Body of pancreas (tissue), 4 donors: Measurements from ENCODE around the gene MESP1. TPM values are rescaled to one million over a fixed set of nuclear protein-coding genes. Genes with fewer than 3 reads are reported as not detected.

ENCODE experiments used
- ATAC-seq: fragments of 150-250 bp; one replicate; pipeline ENCODE4 v1.9.1; 2016
- DNase-seq, 4 donors: peaks; one replicate each; pipeline ENCODE4 v3.0.0-alpha.2; 2019
- H3K27ac ChIP-seq, 4 donors: fragments of 200-600 bp; sonication (generic); 1 replicate in 3 of 4; 2 replicates in 1 of 4; pipeline versions ENCODE4 v1.5.1 to v1.6.1; 2016 to 2019; ENCODE audit warnings: mild to moderate bottlenecking in 1 of 4, mixed read lengths in 1 of 4, moderate library complexity in 1 of 4
- H3K27me3 ChIP-seq, 2 donors: fragments of 200-600 bp; sonication (generic); one replicate each; pipeline ENCODE4 v1.6.0; 2016; ENCODE audit warnings: mild to moderate bottlenecking in 1 of 2
- H3K36me3 ChIP-seq, 2 donors: fragments of 200-600 bp; sonication (generic); replicated peaks in 1 of 2; 2 replicates each; pipeline ENCODE4 v1.5.1; 2016; ENCODE audit warnings: low read depth in 2 of 2; ENCODE audit not compliant: insufficient read depth in 1 of 2
- H3K4me1 ChIP-seq: fragments of 200-600 bp; sonication (generic); one replicate; pipeline ENCODE4 v1.6.0; 2016
- H3K4me3 ChIP-seq, 2 donors: fragments of 200-600 bp; sonication (generic); 1 replicate in 1 of 2; 2 replicates in 1 of 2; pipeline ENCODE4 v1.5.1; 2016 to 2019
- H3K9me3 ChIP-seq, 3 donors: fragments of 200-600 bp; sonication (generic); 1 replicate in 2 of 3; 2 replicates in 1 of 3; pipeline ENCODE4 v1.5.1; 2016
- CTCF ChIP-seq, 7 experiments: fragments of 450-650 bp in 4 of 7; fragments of 200-600 bp in 3 of 7; sonication (generic) in 3 of 7; IDR thresholded peaks; one replicate each; pipeline ENCODE4 v1.5.1; 2016 to 2019; ENCODE audit warnings: antibody characterized with exemption in 7 of 7
- POLR2A ChIP-seq, 3 donors: fragments of 450-650 bp; IDR thresholded peaks; one replicate each; pipeline ENCODE4 v1.6.1; 2016; ENCODE audit warnings: antibody characterized with exemption in 3 of 3, mild to moderate bottlenecking in 2 of 3
- WGBS, 2 donors: methylation state at CpG; one replicate each; pipeline ENCODE4 v1.1.5; 2017; 5-methylcytosine and 5-hydroxymethylcytosine counted together
- intact Hi-C: fragments of 100-400 bp; cut with DNase I; formaldehyde crosslinking; loops from one replicate; pipeline ENCODE4 v1.15.1; 2023
- total RNA-seq, 2 donors: library from RNA; depleted of rRNA; stranded (reverse); fragments of >200 nt; gene quantifications; one replicate each; pipeline ENCODE4 v1.1.0, GENCODE V29; 2016

Gene MESP1
- total RNA-seq, 2 donors from 2014 or later, result 2.1 to 4.3 TPM

- H3K27ac ChIP-seq, result peak overlapping the region in 3 of 4 donors; percentile 20 to 53 (median 52)
- H3K36me3 ChIP-seq, result no peaks in the 10 kb centered on the region
- intact Hi-C loops, result no loop called here
- no peaks in the 10 kb centered on the region for H3K9me3 ChIP-seq
- peaks cover 65% of the 10 kb centered on the region for H3K4me1 ChIP-seq
- TF ChIP-seq CTCF (IDR thresholded peaks at IDR 0.05), result no peak
- WGBS, 2 donors, result 58 to 61% methylated on average over 3 of the region's 3 CpGs
- no peaks in the 10 kb centered on the region for H3K27me3 ChIP-seq
- no peak for ATAC-seq
- DNase-seq, result no peak
- no peak overlapping the region for H3K4me3 ChIP-seq
Observed at GRCh38 chr15:89770041-89770440, 19.0 kb upstream of the MESP1 start.

GRCh38 chr15:89769366-89769765 lies 18.3 kb upstream of the MESP1 start:
- Histone ChIP-seq H3K27ac (peak overlapping the region; percentile 39 to 95 (median 92)), H3K27me3 (no peaks in the 10 kb centered on the region), H3K36me3 (no peaks in the 10 kb centered on the region), H3K9me3 (no peaks in the 10 kb centered on the region), H3K4me1 (peaks cover 65% of the 10 kb centered on the region), H3K4me3 (no peak overlapping the region)
- ATAC-seq (no peak), DNase-seq (no peak)
- TF ChIP-seq POLR2A (IDR thresholded peaks at IDR 0.05) (no peak), CTCF (IDR thresholded peaks at IDR 0.05) (no peak)
- WGBS, 2 donors, result 65 to 76% methylated on average over 3 of the region's 3 CpGs
- intact Hi-C loops, result no loop called here

GRCh38 chr15:89768071-89768500 lies 17.0 kb upstream of the MESP1 start:
- ATAC-seq (peak; percentile 74), DNase-seq (peak; percentile 86 to 94 (median 92))
- intact Hi-C loops, result no loop called here
- Histone ChIP-seq H3K27ac (peak overlapping the region; percentile 90 to 99 (median 95)), H3K4me3 (no peak overlapping the region), H3K9me3 (no peaks in the 10 kb centered on the region), H3K27me3 (no peaks in the 10 kb centered on the region), H3K36me3 (no peaks in the 10 kb centered on the region), H3K4me1 (peaks cover 56% of the 10 kb centered on the region)
- TF ChIP-seq CTCF (IDR thresholded peaks at IDR 0.05) (no peak), POLR2A (IDR thresholded peaks at IDR 0.05) (peak in 2 of 3 donors; percentile 55 to 66)
- 23 to 24% methylated on average over 4 to 7 of the region's 7 CpGs for WGBS, 2 donors

GRCh38 chr15:89767411-89767915 lies 16.4 kb upstream of the MESP1 start:
- Histone ChIP-seq H3K27me3 (no peaks in the 10 kb centered on the region), H3K36me3 (no peaks in the 10 kb centered on the region), H3K4me1 (peaks cover 49% of the 10 kb centered on the region), H3K9me3 (no peaks in the 10 kb centered on the region), H3K4me3 (no peak overlapping the region), H3K27ac (peak overlapping the region; percentile 90 to 99 (median 95))
- DNase-seq (peak; percentile 82 to 93 (median 92)), ATAC-seq (peak; percentile 85)
- no peak for TF ChIP-seq POLR2A (IDR thresholded peaks at IDR 0.05)
- peak in 4 of 7 experiments; percentile 20 to 43 (median 32) for TF ChIP-seq CTCF (IDR thresholded peaks at IDR 0.05)
- intact Hi-C loops, result no loop called here
- 24% methylated on average over 8 of the region's 8 CpGs; no CpG with 5 or more reads in 1 of the 2 donors for WGBS, 2 donors
